Psoas muscle (tissue), 8 donors: Measurements from ENCODE around the gene GYPC. TPM values are rescaled to one million over a fixed set of nuclear protein-coding genes. Genes with fewer than 3 reads are reported as not detected.
"Not testable (repeated sequence)": the region's sequence is repeated elsewhere in the genome, so short reads cannot be mapped to it uniquely, and the experiment has no call there.

Experiments used
- ATAC-seq, 4 donors: fragments of 200-7000 bp; cut with Tn5 transposase; one replicate each; pipeline ENCODE4 v1.9.1; 2020; ENCODE audit warnings: moderate library complexity in 3 of 4, mild to moderate bottlenecking in 2 of 4
- DNase-seq, 2 donors: peaks; one replicate each; pipeline ENCODE4 v3.0.0-alpha.2; 2020
- H3K27ac ChIP-seq: fragments of 200-600 bp; one replicate; pipeline ENCODE4 v1.8.0; 2022
- H3K27me3 ChIP-seq, 3 donors: fragments of 200-600 bp in 1 of 3; one replicate each; pipeline versions ENCODE4 v1.6.1 to v1.8.0; 2013 to 2022; ENCODE audit warnings: low read length in 2 of 3, mild to moderate bottlenecking in 2 of 3, moderate library complexity in 1 of 3; ENCODE audit not compliant: insufficient read depth in 3 of 3
- H3K36me3 ChIP-seq, 2 donors: fragments of 200-600 bp in 1 of 2; one replicate each; pipeline versions ENCODE4 v1.6.1 to v1.8.0; 2013 to 2022; ENCODE audit warnings: low read depth in 1 of 2, mild to moderate bottlenecking in 1 of 2, moderate library complexity in 1 of 2; ENCODE audit not compliant: insufficient read depth in 1 of 2
- H3K4me1 ChIP-seq: fragments of 200-600 bp; one replicate; pipeline ENCODE4 v1.8.0; 2022
- H3K4me3 ChIP-seq: fragments of 200-600 bp; one replicate; pipeline ENCODE4 v1.8.0; 2022; ENCODE audit warnings: mild to moderate bottlenecking
- H3K9me3 ChIP-seq: fragments of 200-600 bp; one replicate; pipeline ENCODE4 v1.8.0; 2022
- CTCF ChIP-seq: fragments of 200-600 bp; IDR thresholded peaks from one replicate; pipeline ENCODE4 v1.8.0; 2022; ENCODE audit warnings: antibody characterized with exemption
- WGBS, 3 donors: extraction: QIAGEN DNeasy Blood & Tissue Kit; methylation state at CpG; one replicate each; pipeline versions ENCODE4 v1.1.6 to v1.1.7; 2013; 5-methylcytosine and 5-hydroxymethylcytosine counted together
- intact Hi-C, 2 donors: fragments of 100-400 bp; cut with DNase I; formaldehyde crosslinking; loops; one replicate each; pipeline versions ENCODE4 v1.11.0 to v1.14.2; 2022
- polyA plus RNA-seq, 3 donors: library from polyadenylated mRNA; stranded (reverse); fragments of 200-250 nt; gene quantifications; one replicate each; pipeline ENCODE4 v1.2.3, GENCODE V29; 2013
- total RNA-seq, 4 donors: library from RNA; stranded (reverse); fragmentation: NEBNext Ultra II Directional in 2 of 4; extraction: Animal tissue kit (Norgen Biotek cat#: 25700) in 2 of 4; gene quantifications; one replicate each; pipeline versions ENCODE4 v1.2.1 to v1.2.4, GENCODE V29; 2021 to 2023
- donor health status: healthy with polysubstance abuse.
- donor health status: DM: no; HTN: no; CAD: no; lungs with moderate emphysema.
- donor health status: Bipolar disorder and iron deficiency.
- donor health status: healthy.
- donor health status: DM: yes; HTN: yes; CAD: no.
- donor health status: DM: no; HTN: no; CAD: no.
- donor health status: DM: no; HTN: no; CAD: no.
- donor health status: DM: yes; HTN: yes; CAD: no.

The GYPC gene
- total and polyA plus RNA-seq, 7 donors, result 53.4 to 144 (median 92.7) TPM

- Histone ChIP-seq H3K27me3 (no peaks in the 10 kb centered on the region), H3K36me3 (no peaks in the 10 kb centered on the region), H3K4me1 (no peaks in the 10 kb centered on the region), H3K27ac (no peak overlapping the region), H3K4me3 (no peak overlapping the region), H3K9me3 (no peaks in the 10 kb centered on the region)
- intact Hi-C loops, result loop anchor here in 1 of 2 donors (10.0 kb wide), 1 partner anchor 129 kb away; no protein-coding TSS in a partner anchor
- no peak for TF ChIP-seq CTCF
- DNase-seq (no peak), ATAC-seq (no peak)
- 91 to 95% (median 95%) methylated on average over 3 of the region's 3 CpGs for WGBS, 3 donors
Measured at GRCh38 chr2:126646026-126646425, 9.9 kb upstream of the GYPC start.

GRCh38 chr2:126647714-126648344 is 8.1 kb upstream of the GYPC start:
- H3K27ac ChIP-seq, H3K27me3 ChIP-seq, ATAC-seq, H3K9me3 ChIP-seq, DNase-seq, H3K4me1 ChIP-seq, H3K4me3 ChIP-seq, H3K36me3 ChIP-seq: not testable (repeated sequence)
- WGBS, 3 donors, result 95 to 100% (median 98%) methylated on average over 1 of the region's 1 CpG
- intact Hi-C loops, result loop anchor here in 1 of 2 donors (10.0 kb wide), 1 partner anchor 127 kb away; no protein-coding TSS in a partner anchor

GRCh38 chr2:126648345-126648786 is 7.6 kb upstream of the GYPC start:
- not testable (repeated sequence) for DNase-seq, H3K27me3 ChIP-seq, H3K27ac ChIP-seq, ATAC-seq, H3K36me3 ChIP-seq, H3K4me1 ChIP-seq, H3K9me3 ChIP-seq, H3K4me3 ChIP-seq
- intact Hi-C loops, result loop anchor here in 1 of 2 donors (10.0 kb wide), 1 partner anchor 126 kb away; no protein-coding TSS in a partner anchor
- WGBS, 3 donors, result 84 to 88% (median 87%) methylated on average over 5 of the region's 5 CpGs

GRCh38 chr2:126649101-126649500 is 6.9 kb upstream of the GYPC start:
- H3K9me3 ChIP-seq, result no peaks in the 10 kb centered on the region
- intact Hi-C loops, result loop anchor here in 1 of 2 donors (10.0 kb wide), 1 partner anchor 126 kb away; no protein-coding TSS in a partner anchor
- no peaks in the 10 kb centered on the region for H3K4me1 ChIP-seq
- no peak for TF ChIP-seq CTCF
- no peak for DNase-seq
- ATAC-seq, result no peak
- 92 to 100% (median 98%) methylated on average over 1 of the region's 1 CpG for WGBS, 3 donors
- no peaks in the 10 kb centered on the region for H3K27me3 ChIP-seq
- no peak overlapping the region for H3K4me3 ChIP-seq
- H3K27ac ChIP-seq, result no peak overlapping the region
- H3K36me3 ChIP-seq, result no peaks in the 10 kb centered on the region

- no peak overlapping the region for H3K27ac ChIP-seq
- DNase-seq (no peak), ATAC-seq (no peak)
- no peak overlapping the region for H3K4me3 ChIP-seq
- no peaks in the 10 kb centered on the region for H3K27me3 ChIP-seq
- no peaks in the 10 kb centered on the region for H3K9me3 ChIP-seq
- no peaks in the 10 kb centered on the region for H3K36me3 ChIP-seq
- intact Hi-C loops, result no loop called here
- no peak for TF ChIP-seq CTCF
- peaks cover 10% of the 10 kb centered on the region for H3K4me1 ChIP-seq
- 84 to 95% (median 87%) methylated on average over 3 of the region's 3 CpGs for WGBS, 3 donors
Measured at GRCh38 chr2:126650994-126651393, 5.0 kb upstream of the GYPC start.
